ENCODE data around the gene CD248.
"Not testable (repeated sequence)": the region's sequence is repeated elsewhere in the genome, so short reads cannot be mapped to it uniquely, and the experiment has no call there.

Gene CD248

DNA sequence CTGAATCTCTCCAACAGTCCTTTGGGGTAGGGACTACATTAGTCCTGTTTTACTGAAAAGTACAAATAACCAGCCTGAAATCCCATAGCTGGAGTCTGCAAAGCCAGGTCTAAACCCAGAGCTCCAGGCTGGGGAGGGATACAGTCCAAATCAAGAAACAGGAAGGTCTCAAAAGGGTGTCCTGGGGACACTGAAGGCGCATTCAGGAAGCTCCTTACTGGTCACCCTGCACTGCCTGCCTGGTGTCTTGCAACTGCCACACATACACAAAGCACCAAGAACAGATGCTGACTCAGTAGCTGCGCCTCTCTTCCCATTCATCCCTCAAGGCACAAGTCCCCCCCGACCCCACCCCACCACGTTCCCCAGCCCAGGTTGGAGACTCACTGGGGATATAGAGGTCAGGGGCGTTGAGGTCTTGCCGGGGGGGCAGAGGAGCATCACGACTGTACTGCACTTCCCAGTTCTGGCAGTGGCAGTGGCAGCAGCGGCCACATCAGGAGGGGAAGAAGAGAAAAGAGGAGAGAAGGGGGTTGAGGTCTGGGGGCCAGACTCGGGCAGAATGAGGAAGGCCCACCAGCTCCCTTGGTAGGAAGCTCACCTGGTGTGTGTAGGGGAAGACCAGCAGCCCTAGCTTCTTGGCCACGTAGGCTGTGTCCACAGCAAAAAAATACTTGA lies 29.5 kb downstream of the CD248 start:
- DNase-seq, result no peak

DNA sequence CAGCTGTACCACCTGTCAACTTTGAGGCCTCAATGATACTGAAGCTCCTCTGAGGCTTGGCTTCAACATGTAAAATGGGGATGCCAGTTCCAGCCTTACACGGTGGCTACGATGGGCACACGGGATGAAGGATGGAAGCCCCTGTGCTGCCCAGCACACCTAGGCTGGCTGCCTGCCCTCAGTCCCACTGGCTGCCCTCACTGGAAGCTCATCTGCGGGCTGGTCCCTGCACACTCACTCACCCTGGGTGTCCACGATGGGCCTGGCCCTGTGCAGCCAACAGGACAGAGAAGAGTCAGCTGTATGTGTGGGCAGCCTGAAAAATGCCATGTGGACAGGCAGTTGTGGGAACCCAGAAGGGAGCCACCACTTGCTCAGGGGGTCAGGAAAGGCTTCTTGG lies 30.1 kb downstream of the CD248 start:
- no peak for DNase-seq

DNA sequence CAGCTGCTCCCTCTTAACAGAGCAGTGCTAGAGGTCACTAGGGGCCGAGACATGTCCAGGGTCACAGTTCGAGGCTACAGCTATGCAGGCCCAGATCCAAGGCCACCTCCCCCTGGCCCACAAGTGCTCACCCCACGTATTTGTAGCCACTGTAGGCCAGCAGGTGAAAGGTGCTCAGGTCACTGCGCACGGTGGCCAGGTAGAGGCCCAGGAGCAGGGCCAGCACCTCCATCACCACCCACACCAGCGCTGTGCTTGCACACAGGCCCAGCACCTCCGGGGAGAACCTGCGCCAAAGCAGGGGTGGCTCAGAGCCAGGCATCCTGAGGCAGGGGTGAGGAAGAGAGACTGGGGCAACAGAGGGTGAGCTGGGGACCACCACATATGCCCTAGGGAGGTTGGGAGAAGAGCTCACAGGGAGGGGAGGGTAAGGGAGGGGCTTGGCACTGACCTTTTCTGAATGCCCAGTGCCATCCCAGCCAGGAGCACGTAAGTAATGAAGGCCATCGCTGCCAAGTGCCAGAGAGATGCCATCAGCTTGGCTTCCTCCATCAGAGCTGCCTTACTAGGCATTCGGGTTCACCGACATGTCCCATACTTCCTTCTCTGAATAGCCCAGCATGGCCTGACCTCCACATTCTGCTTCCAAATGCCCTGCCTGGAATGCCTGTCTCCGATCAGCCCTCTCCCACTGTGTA lies 31.4 kb downstream of the CD248 start:
- no peak for DNase-seq

GRCh38 chr11:66284526-66285078 lies 32.2 kb downstream of the CD248 start:
- no peak for DNase-seq

GRCh38 chr11:66283461-66284105 lies 33.3 kb downstream of the CD248 start:
- DNase-seq, result no peak

DNA sequence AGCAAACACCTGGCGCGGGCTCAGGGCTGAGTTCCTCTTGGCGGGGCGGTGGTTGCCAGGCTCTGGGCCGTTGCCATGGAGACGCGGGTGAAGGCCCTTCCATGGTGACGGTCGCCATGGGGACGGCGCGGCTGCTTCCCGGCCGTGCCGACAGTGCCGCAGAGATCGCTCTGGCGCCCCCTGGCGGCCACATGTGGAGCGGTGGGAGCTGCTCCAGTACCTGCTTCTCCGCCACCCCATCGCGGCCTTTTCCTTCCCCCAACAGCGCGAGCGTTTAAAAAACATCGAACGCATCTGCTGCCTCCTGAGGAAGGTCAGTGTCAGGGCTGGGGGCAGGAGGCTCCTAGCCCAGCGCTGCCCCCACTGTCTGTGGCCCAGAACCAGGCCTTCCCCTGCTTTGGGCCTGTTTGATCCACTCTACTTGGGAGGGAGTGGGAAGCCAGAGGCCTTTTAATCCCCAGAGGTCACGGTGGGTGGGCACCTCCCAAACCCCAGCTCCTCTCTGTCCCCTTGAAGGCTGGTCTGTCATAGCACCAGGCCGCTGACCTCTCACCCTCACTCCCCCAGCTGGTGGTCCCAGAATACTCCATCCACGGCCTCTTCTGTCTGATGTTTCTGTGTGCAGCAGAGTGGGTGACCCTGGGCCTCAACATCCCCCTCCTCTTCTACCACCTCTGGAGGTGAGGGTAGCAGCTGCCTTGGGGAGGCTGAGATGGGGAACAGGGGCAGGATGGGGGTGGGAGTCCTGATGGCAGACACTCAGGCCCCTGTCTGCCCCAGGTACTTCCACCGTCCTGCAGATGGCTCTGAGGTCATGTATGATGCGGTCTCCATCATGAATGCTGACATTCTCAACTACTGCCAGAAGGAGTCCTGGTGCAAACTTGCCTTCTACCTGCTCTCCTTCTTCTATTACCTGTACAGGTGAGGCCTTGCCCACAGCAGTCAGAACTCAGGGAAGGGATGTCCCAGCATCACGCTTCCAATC lies 34.1 kb downstream of the CD248 start:
- DNase-seq, result peak; percentile 82

GRCh38 chr11:66281776-66282467 lies 34.9 kb downstream of the CD248 start:
- no peak for DNase-seq

- no peak for DNase-seq
Measured at GRCh38 chr11:66281001-66281400, 35.8 kb downstream of the CD248 start.

DNA sequence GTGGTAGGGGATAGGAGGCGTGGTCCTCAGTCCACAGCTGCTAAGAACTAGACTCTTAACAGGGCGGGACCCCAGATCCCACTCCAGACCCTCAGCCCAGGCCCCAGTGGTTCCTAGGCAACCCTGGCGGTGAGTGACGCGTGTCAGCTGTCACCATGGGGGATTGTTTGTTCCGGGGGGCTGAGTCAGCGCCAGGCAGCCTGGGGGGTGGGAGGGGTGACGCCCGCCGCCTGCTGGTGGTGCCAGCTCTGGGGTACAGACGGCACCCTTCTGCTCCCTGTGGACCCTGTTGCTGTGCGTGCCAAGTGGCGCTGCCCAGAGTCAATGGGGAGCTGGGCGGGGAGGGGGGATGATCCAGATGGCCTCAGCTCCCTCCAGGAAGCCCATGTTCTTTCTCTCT lies 36.4 kb downstream of the CD248 start:
- DNase-seq, result no peak

- no peak for DNase-seq
Measured at GRCh38 chr11:66279092-66279734, 37.6 kb downstream of the CD248 start.

DNA sequence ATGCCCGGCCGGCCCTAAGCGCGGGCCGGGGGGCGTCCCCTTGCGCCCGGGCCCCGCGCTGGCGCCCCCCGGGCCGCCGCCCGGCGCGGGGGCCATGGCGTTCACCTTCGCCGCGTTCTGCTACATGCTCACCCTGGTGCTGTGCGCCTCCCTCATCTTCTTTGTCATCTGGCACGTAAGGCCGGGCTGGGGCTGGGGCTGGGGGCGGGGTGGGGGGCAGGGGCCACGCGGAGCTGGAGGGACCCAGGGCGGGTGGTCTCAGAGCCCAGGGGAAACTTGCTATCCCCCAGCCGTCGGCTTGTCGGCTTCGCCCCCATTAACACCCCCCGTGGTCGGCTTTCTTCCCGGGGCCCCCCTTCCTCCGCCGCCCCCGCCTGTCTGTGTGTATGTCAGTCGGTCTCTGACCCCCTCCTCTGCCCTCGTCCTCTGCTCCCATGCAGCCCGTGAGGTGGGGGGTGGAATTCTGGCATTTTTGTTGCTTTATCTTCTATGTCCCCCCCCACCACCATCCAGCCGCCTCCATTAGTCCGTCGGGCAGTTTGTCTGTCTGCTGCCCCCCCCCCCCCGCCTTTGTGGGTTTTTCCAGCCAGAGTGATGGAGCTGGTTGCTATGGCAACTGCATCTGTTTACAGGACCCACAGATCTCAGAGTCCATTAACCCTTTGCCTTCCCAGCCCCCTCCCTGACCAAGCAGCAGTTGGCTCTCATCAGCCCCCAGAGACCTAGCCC lies 38.3 kb downstream of the CD248 start:
- no peak for DNase-seq

DNA sequence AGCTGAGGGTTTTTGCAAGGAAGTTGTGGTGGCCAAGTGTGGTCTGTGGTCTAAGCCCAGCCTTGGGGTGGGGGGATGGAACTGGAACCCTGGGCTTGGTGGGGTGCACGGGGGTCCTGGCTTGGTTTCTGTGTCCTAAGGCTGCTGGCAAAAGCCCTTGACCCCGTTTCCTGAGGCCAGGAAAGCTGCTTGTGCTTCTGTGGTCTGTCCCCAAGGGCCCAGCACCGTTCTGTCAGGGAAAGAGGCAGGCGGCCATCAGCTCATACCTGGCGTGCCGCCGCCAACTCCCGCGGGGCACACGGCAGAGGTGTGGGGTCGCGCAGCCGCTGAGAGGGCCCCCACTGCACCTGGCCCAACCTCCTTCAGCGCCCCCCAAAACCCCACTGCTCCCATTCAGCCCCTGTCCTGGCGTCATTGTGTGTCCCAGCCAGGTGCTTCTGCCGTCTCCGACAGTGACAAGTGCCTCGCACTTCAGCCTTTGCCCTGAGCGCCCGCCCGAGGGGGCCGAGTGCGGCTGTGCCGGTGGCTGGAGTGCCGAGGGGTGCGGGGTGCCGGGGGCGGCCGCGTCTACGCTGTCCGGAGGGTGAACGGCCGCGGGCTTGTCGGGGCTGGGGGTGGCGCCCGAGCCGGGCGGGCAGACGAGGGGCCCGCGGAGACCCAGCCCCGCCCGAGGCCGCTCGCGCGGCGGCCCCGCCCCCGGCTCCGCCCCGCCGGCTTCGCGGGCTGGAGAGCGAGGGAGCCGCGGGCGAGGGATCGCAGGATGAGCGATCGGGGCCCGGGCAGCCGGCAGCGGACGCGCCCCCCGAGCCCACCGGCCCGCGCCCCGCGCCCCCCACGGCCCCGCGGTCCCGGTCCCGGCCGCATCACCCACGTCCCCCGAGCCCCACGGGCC lies 39.1 kb downstream of the CD248 start, which contains the start of gene CNIH2:
Gene CNIH2 (plus strand): TSS at position 705 of the 892 bp plus-strand sequence. CDS start 282 bp downstream, outside the sequence.
- DNase-seq, result no peak

- DNase-seq, result not testable (repeated sequence)
Measured at GRCh38 chr11:66277064-66277463, 39.8 kb downstream of the CD248 start.

- not testable (repeated sequence) for DNase-seq
Measured at GRCh38 chr11:66276619-66277018, 40.2 kb downstream of the CD248 start.

DNA sequence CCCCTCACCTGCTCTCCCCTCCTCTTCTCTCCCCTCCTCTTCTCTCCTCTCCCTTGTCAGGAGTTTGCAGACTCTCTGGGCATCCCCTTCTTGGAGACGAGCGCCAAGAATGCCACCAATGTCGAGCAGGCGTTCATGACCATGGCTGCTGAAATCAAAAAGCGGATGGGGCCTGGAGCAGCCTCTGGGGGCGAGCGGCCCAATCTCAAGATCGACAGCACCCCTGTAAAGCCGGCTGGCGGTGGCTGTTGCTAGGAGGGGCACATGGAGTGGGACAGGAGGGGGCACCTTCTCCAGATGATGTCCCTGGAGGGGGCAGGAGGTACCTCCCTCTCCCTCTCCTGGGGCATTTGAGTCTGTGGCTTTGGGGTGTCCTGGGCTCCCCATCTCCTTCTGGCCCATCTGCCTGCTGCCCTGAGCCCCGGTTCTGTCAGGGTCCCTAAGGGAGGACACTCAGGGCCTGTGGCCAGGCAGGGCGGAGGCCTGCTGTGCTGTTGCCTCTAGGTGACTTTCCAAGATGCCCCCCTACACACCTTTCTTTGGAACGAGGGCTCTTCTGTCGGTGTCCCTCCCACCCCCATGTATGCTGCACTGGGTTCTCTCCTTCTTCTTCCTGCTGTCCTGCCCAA lies 40.7 kb downstream of the CD248 start:
- no peak for DNase-seq

DNA sequence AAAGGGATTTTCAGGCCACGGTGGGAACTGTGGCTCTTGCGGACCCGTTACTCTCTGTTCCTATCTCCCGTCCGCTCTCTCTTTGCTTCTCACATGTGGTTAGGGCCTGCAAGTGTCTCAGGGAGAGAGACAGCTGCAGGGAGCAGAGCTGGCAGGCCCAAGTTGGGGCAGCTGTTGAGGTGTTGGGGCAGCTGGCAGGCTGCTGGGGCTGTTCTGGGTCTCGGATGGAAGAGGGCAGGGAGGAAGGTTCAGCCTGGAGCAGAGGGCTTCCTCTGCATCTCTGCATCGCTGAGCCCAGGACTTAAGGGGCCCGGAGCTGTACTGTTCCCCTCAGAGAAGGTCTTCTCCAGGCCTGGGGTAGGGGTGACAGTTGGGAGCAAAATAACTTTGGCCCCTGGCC lies 41.4 kb downstream of the CD248 start:
- peak; percentile 22 for DNase-seq

- DNase-seq, result no peak
Measured at GRCh38 chr11:66274219-66274618, 42.6 kb downstream of the CD248 start.

DNA sequence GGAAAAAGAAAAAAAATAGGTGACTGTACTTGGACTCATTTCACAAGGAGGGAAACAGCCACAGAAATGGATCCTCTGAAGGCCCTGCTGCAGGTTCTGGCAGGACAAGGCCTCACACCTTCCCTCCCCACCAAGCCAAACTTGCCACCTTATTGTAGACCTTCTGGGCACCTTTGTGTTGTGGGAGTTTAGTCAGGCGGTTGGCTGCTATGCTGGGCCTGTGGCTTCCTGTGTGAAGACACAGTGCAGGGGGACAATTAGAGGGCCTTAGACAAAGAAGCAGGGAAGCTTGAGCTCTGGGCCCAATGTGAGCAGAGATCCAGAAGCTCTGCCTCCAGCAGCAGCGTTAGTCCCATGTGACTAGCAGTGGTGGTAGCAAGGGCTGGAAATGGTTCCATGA lies 44.2 kb downstream of the CD248 start:
- DNase-seq, result no peak

DNA sequence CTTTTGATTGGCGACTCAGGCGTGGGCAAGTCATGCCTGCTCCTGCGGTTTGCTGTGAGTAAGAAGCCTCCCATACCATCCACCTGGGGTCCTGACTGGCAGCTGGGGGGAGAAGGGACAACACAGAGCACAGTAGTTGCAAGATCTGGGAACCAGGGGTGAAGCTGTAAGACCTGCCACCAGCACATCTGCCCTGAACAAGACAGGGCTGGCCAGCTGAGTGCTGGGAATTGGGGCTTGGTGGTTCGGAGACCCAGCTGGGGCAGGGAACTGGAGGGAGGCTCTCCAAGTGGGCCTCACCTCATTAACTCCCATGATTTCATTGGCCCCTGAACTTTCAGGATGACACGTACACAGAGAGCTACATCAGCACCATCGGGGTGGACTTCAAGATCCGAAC lies 45.0 kb downstream of the CD248 start:
- no peak for DNase-seq
